ENCODE results near the gene GRK2. TPM values are rescaled to one million over a fixed set of nuclear protein-coding genes. Genes with fewer than 3 reads are reported as not detected.

Gene GRK2
- total and polyA plus RNA-seq, 2 donors (not counting 1 experiment from before 2014, with no cell fraction given), result 20.1 to 28.9 TPM

- H4K20me1 ChIP-seq (ENCODE audit: control insufficient read depth, extremely low read depth, insufficient read depth, low read length), result no peaks in the 10 kb centered on the region
- H3K27ac ChIP-seq (ENCODE audit: insufficient read depth, low read length), result peak overlapping the region; percentile 79
- TF ChIP-seq, protein P1, sequence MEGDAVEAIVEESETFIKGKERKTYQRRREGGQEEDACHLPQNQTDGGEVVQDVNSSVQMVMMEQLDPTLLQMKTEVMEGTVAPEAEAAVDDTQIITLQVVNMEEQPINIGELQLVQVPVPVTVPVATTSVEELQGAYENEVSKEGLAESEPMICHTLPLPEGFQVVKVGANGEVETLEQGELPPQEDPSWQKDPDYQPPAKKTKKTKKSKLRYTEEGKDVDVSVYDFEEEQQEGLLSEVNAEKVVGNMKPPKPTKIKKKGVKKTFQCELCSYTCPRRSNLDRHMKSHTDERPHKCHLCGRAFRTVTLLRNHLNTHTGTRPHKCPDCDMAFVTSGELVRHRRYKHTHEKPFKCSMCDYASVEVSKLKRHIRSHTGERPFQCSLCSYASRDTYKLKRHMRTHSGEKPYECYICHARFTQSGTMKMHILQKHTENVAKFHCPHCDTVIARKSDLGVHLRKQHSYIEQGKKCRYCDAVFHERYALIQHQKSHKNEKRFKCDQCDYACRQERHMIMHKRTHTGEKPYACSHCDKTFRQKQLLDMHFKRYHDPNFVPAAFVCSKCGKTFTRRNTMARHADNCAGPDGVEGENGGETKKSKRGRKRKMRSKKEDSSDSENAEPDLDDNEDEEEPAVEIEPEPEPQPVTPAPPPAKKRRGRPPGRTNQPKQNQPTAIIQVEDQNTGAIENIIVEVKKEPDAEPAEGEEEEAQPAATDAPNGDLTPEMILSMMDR (conservative IDR thresholded peaks at IDR 0.05 in 1 of 2, IDR thresholded peaks at IDR 0.05 in 1 of 2; ENCODE audit: low read depth in 1 of 2, low read length in 2 of 2), result no peak
- no peak for TF ChIP-seq EZH2 (IDR thresholded peaks at IDR 0.05; ENCODE audit: low read length, missing control alignments)
- H3K9me3 ChIP-seq (ENCODE audit: control insufficient read depth, insufficient read depth, low read depth, low read length), result no peaks in the 10 kb centered on the region
- no peak overlapping the region for H2AFZ ChIP-seq (ENCODE audit: low read length)
- peak overlapping the region; percentile 3 to 54 (median 14) for H3K4me3 ChIP-seq (replicated peaks in 1 of 4; ENCODE audit: control extremely low read depth in 1 of 4, insufficient read depth in 1 of 4, low read depth in 3 of 4, low read length in 4 of 4)
- H3K4me1 ChIP-seq (ENCODE audit: control insufficient read depth, extremely low read depth, insufficient read depth, low read length), result peaks cover 23% of the 10 kb centered on the region
- peaks cover 35% of the 10 kb centered on the region for H3K79me2 ChIP-seq (ENCODE audit: control insufficient read depth, insufficient read depth, low read length)
- H3K9ac ChIP-seq (ENCODE audit: insufficient read depth, low read length), result peak overlapping the region; percentile 18
- peaks cover 20% of the 10 kb centered on the region for H3K36me3 ChIP-seq (ENCODE audit: control insufficient read depth, insufficient read depth, low read length)
- no peaks in the 10 kb centered on the region for H3K27me3 ChIP-seq (ENCODE audit: control insufficient read depth, insufficient read depth, low read length)
- DNase-seq (ENCODE audit: low read depth in 2 of 2), result peak; percentile 58 to 78
- H3K4me2 ChIP-seq (ENCODE audit: extremely low read depth, insufficient read depth, low read length), result peak overlapping the region; percentile 55
Observed at GRCh38 chr11:67277231-67277961, 11.1 kb downstream of the GRK2 start.

- DNase-seq (ENCODE audit: low read depth in 2 of 2), result no peak
- Histone ChIP-seq H3K27ac (ENCODE audit: insufficient read depth, low read length) (peak overlapping the region; percentile 79), H3K36me3 (ENCODE audit: control insufficient read depth, insufficient read depth, low read length) (peaks cover 27% of the 10 kb centered on the region), H3K79me2 (ENCODE audit: control insufficient read depth, insufficient read depth, low read length) (peaks cover 26% of the 10 kb centered on the region), H3K9me3 (ENCODE audit: control insufficient read depth, insufficient read depth, low read depth, low read length) (no peaks in the 10 kb centered on the region), H3K4me3 (replicated peaks in 1 of 4; ENCODE audit: control extremely low read depth in 1 of 4, insufficient read depth in 1 of 4, low read depth in 3 of 4, low read length in 4 of 4) (no peak overlapping the region), H3K4me1 (ENCODE audit: control insufficient read depth, extremely low read depth, insufficient read depth, low read length) (peaks cover 19% of the 10 kb centered on the region), H3K9ac (ENCODE audit: insufficient read depth, low read length) (no peak overlapping the region), H3K27me3 (ENCODE audit: control insufficient read depth, insufficient read depth, low read length) (no peaks in the 10 kb centered on the region), H2AFZ (ENCODE audit: low read length) (no peak overlapping the region), H3K4me2 (ENCODE audit: extremely low read depth, insufficient read depth, low read length) (peak overlapping the region; percentile 54), H4K20me1 (ENCODE audit: control insufficient read depth, extremely low read depth, insufficient read depth, low read length) (no peaks in the 10 kb centered on the region)
- TF ChIP-seq, protein P1 (conservative IDR thresholded peaks at IDR 0.05 in 1 of 2, IDR thresholded peaks at IDR 0.05 in 1 of 2; ENCODE audit: low read depth in 1 of 2, low read length in 2 of 2), result no peak
- no peak for TF ChIP-seq EZH2 (IDR thresholded peaks at IDR 0.05; ENCODE audit: low read length, missing control alignments)
Observed at GRCh38 chr11:67278135-67278938, 12.1 kb downstream of the GRK2 start.

DNA sequence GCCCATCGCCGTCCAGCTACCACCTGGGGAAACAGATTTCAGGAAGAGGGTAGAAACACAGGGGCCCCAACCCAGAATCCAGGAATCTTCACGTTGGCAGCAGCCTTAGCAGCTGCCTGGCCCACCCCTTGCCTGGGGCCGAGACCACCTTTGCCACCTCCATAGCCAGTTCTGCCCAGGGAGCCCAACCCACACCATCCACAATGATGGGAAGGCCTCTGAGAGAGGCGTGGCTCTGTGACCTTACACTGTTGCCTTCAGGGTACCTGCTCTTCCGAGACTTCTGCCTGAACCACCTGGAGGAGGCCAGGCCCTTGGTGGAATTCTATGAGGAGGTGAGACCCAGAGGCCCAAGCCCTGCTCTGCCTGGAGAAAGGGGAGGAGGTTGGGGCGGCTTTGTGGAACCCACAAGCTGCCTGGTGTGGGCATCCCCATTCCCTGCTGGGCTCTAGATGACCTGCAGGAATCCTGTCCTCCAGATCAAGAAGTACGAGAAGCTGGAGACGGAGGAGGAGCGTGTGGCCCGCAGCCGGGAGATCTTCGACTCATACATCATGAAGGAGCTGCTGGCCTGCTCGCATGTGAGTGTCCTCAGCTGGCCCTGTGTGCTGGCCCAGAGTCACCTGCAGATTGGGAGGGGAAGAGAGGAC lies 12.8 kb downstream of the GRK2 start:
- no peaks in the 10 kb centered on the region for H3K9me3 ChIP-seq (ENCODE audit: control insufficient read depth, insufficient read depth, low read depth, low read length)
- H3K79me2 ChIP-seq (ENCODE audit: control insufficient read depth, insufficient read depth, low read length), result peaks cover 25% of the 10 kb centered on the region
- H3K4me2 ChIP-seq (ENCODE audit: extremely low read depth, insufficient read depth, low read length), result no peak overlapping the region
- no peak overlapping the region for H3K9ac ChIP-seq (ENCODE audit: insufficient read depth, low read length)
- no peaks in the 10 kb centered on the region for H3K27me3 ChIP-seq (ENCODE audit: control insufficient read depth, insufficient read depth, low read length)
- TF ChIP-seq, protein P1 (conservative IDR thresholded peaks at IDR 0.05 in 1 of 2, IDR thresholded peaks at IDR 0.05 in 1 of 2; ENCODE audit: low read depth in 1 of 2, low read length in 2 of 2), result no peak
- no peak for TF ChIP-seq EZH2 (IDR thresholded peaks at IDR 0.05; ENCODE audit: low read length, missing control alignments)
- no peak for DNase-seq (ENCODE audit: low read depth in 2 of 2)
- H3K36me3 ChIP-seq (ENCODE audit: control insufficient read depth, insufficient read depth, low read length), result peaks cover 30% of the 10 kb centered on the region
- peaks cover 17% of the 10 kb centered on the region for H3K4me1 ChIP-seq (ENCODE audit: control insufficient read depth, extremely low read depth, insufficient read depth, low read length)
- no peaks in the 10 kb centered on the region for H4K20me1 ChIP-seq (ENCODE audit: control insufficient read depth, extremely low read depth, insufficient read depth, low read length)
- H3K4me3 ChIP-seq (replicated peaks in 1 of 4; ENCODE audit: control extremely low read depth in 1 of 4, insufficient read depth in 1 of 4, low read depth in 3 of 4, low read length in 4 of 4), result no peak overlapping the region
- H3K27ac ChIP-seq (ENCODE audit: insufficient read depth, low read length), result no peak overlapping the region
- no peak overlapping the region for H2AFZ ChIP-seq (ENCODE audit: low read length)
